ENCODE data around the gene RFX2. TPM values are rescaled to one million over a fixed set of nuclear protein-coding genes. Genes with fewer than 3 reads are reported as not detected.

The RFX2 gene
- total RNA-seq, 1 experiment from 2014 or later: 10.5 TPM

GRCh38 chr19:6045108-6045507 lies 65.2 kb downstream of the RFX2 start:
- POLR2A ChIA-PET (ENCODE audit: unreplicated experiment): no interaction called here
- no peaks in the 10 kb centered on the region for H3K9me3 ChIP-seq (ENCODE audit: low read length)

GRCh38 chr19:6044056-6044805 lies 66.1 kb downstream of the RFX2 start:
- no peaks in the 10 kb centered on the region for H3K27me3 ChIP-seq (ENCODE audit: low read length)
- no peak overlapping the region for H3K4me3 ChIP-seq (ENCODE audit: low read length)
- no peaks in the 10 kb centered on the region for H3K9me2 ChIP-seq (replicated peaks; ENCODE audit: low read length)
- no peaks in the 10 kb centered on the region for H3F3A ChIP-seq (ENCODE audit: low read length, unreplicated experiment)
- TF ChIP-seq EZH2 (IDR thresholded peaks at IDR 0.05; ENCODE audit: low read length, unreplicated experiment) (no peak), EZH2phosphoT487 (IDR thresholded peaks at IDR 0.05; ENCODE audit: borderline replicate concordance, low read length) (no peak), CTCF (conservative IDR thresholded peaks at IDR 0.05; ENCODE audit: low read depth, low read length) (no peak)
- BruUV-seq (replicated peaks): no TSS peak
- H3K4me1 ChIP-seq (ENCODE audit: insufficient read depth, low read length): peaks cover 9% of the 10 kb centered on the region
- no peak overlapping the region for H3K4me2 ChIP-seq (ENCODE audit: low read length)
- no peaks in the 10 kb centered on the region for H3K9me3 ChIP-seq (ENCODE audit: low read length)
- ATAC-seq (no peak), DNase-seq (no peak)
- no peak overlapping the region for H2AFZ ChIP-seq (ENCODE audit: low read length)
- intact Hi-C loops (cut with micrococcal nuclease): no loop called here
- CTCF ChIA-PET: interaction anchor here (0.5 to 0.6 kb wide), 2 partner anchors 46 to 257 kb away, joined by 3 read pairs; no protein-coding TSS in a partner anchor
- POLR2A ChIA-PET (ENCODE audit: unreplicated experiment): no interaction called here
- H3K9ac ChIP-seq (ENCODE audit: low read length): no peak overlapping the region
- no peak overlapping the region for H3K27ac ChIP-seq (ENCODE audit: low read length)
- no peaks in the 10 kb centered on the region for H3K36me3 ChIP-seq (ENCODE audit: low read depth, low read length)
- no peaks in the 10 kb centered on the region for H4K20me1 ChIP-seq (ENCODE audit: low read length)
- no peaks in the 10 kb centered on the region for H3K79me2 ChIP-seq (ENCODE audit: low read length)

More at GRCh38 chr19:6045108-6045507, 65.2 kb downstream of the RFX2 start:
- H4K20me1 ChIP-seq (ENCODE audit: low read length): no peaks in the 10 kb centered on the region
- no peaks in the 10 kb centered on the region for H3K9me2 ChIP-seq (replicated peaks; ENCODE audit: low read length)
- H3K27me3 ChIP-seq (ENCODE audit: low read length): no peaks in the 10 kb centered on the region
- H3K9ac ChIP-seq (ENCODE audit: low read length): no peak overlapping the region
- no peak overlapping the region for H3K4me2 ChIP-seq (ENCODE audit: low read length)
- no TSS peak for BruUV-seq (replicated peaks)
- H3K4me1 ChIP-seq (ENCODE audit: insufficient read depth, low read length): peaks cover 9% of the 10 kb centered on the region
- DNase-seq: no peak
- H2AFZ ChIP-seq (ENCODE audit: low read length): no peak overlapping the region
- intact Hi-C loops (cut with micrococcal nuclease): no loop called here
- H3K4me3 ChIP-seq (ENCODE audit: low read length): no peak overlapping the region
- CTCF ChIA-PET: no interaction called here
- H3K79me2 ChIP-seq (ENCODE audit: low read length): no peaks in the 10 kb centered on the region
- H3K27ac ChIP-seq (ENCODE audit: low read length): no peak overlapping the region
- H3K36me3 ChIP-seq (ENCODE audit: low read depth, low read length): no peaks in the 10 kb centered on the region
- ATAC-seq: no peak
- no peaks in the 10 kb centered on the region for H3F3A ChIP-seq (ENCODE audit: low read length, unreplicated experiment)
- no peak for TF ChIP-seq EZH2phosphoT487 (IDR thresholded peaks at IDR 0.05; ENCODE audit: borderline replicate concordance, low read length)
- no peak for TF ChIP-seq CTCF (conservative IDR thresholded peaks at IDR 0.05; ENCODE audit: low read depth, low read length)
- no peak for TF ChIP-seq EZH2 (IDR thresholded peaks at IDR 0.05; ENCODE audit: low read length, unreplicated experiment)

All from PC-3 (cell line).